ENCODE measurements around the gene BMERB1.
"Not testable (repeated sequence)": the region's sequence is repeated elsewhere in the genome, so short reads cannot be mapped to it uniquely, and the experiment has no call there.

BMERB1 gene

DNA sequence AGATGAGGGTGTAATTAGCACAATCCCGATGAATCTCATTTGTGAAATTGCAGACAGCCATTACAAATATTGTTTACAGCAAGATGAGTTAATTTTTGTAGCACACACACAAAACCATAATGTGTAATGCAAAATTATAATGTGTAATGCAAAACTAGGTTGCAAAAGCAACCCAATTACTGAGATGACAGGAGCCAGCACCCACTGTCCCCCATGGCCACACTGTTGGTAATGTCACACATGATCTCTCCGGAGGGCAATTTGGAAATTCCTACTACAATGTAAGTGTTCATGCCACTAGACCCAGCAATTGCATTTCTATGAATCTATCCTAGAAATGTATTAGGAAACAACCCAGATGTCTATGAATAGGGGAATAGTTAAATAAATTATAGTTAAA, 131.7 kb downstream of the BMERB1 start:
- TF ChIP-seq, protein P1, sequence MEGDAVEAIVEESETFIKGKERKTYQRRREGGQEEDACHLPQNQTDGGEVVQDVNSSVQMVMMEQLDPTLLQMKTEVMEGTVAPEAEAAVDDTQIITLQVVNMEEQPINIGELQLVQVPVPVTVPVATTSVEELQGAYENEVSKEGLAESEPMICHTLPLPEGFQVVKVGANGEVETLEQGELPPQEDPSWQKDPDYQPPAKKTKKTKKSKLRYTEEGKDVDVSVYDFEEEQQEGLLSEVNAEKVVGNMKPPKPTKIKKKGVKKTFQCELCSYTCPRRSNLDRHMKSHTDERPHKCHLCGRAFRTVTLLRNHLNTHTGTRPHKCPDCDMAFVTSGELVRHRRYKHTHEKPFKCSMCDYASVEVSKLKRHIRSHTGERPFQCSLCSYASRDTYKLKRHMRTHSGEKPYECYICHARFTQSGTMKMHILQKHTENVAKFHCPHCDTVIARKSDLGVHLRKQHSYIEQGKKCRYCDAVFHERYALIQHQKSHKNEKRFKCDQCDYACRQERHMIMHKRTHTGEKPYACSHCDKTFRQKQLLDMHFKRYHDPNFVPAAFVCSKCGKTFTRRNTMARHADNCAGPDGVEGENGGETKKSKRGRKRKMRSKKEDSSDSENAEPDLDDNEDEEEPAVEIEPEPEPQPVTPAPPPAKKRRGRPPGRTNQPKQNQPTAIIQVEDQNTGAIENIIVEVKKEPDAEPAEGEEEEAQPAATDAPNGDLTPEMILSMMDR (conservative IDR thresholded peaks at IDR 0.05; ENCODE audit: low read depth, low read length) = no peak
- H3K4me3 ChIP-seq (ENCODE audit: low read depth, low read length) = no peak overlapping the region
- DNase-seq (ENCODE audit: low read depth) = no peak

DNA sequence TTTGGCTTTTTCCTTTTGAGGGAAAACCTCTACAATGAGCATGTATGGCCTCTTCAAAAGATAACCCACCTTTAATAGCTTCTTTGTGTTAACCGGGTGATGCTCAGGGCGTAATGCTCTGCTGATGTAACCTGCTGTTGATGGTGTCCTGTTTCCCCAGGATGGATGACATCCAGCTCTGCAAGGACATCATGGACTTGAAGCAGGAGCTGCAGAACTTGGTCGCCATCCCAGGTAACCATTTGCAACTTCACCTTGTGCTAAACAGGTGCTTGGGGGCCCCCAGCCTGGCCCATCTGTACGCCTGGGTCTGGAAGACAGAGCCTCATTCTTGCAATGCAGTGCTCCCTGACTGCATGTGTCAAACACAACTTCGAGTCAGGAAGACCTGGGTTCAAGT, 133.4 kb downstream of the BMERB1 start:
- DNase-seq (ENCODE audit: low read depth) = no peak
- TF ChIP-seq, protein P1 (conservative IDR thresholded peaks at IDR 0.05; ENCODE audit: low read depth, low read length) = no peak
- H3K4me3 ChIP-seq (ENCODE audit: low read depth, low read length) = no peak overlapping the region

DNA sequence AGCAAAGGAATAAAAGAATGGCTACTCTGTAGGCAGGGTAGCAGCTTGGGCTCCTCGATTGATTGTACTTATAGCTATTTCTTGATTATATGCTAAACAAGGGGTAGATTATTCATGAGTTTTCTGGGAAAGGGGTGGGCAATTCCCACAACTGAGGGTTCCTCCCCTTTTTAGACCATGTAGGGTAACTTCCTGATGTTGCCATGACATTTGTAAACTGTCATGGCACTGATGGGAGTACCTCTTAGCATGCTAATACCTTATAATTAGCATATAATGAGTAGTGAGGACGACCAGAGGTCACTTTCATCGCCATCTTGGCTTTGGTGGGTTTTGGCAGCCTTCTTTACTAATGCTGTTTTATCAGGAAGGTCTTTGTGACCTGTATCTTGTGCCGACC, 136.3 kb downstream of the BMERB1 start:
- H3K4me3 ChIP-seq (ENCODE audit: low read depth, low read length) = not testable (repeated sequence)

DNA sequence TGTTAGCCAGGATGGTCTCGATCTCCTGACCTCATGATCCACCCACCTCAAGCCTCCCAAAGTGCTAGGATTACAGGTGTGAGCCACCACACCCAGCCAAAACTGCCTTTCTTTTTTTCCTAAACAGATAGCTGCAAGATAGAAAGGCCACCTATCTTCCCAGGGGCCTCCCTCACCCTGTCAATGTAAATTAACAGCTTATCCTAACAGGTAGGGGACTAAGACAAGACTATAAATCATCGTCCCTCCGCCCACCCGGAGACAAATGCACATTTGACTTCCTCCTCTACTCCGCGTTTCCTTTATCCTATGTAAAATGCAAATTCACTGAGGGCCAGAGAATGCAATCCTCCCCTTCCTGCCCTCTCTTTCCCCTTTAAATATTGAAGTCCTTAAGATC, 137.2 kb downstream of the BMERB1 start:
- no peak overlapping the region for H3K4me3 ChIP-seq (ENCODE audit: low read depth, low read length)

More for the DNA sequence above, 136.3 kb downstream of the BMERB1 start:
- DNase-seq (ENCODE audit: low read depth) = not testable (repeated sequence)

DNA sequence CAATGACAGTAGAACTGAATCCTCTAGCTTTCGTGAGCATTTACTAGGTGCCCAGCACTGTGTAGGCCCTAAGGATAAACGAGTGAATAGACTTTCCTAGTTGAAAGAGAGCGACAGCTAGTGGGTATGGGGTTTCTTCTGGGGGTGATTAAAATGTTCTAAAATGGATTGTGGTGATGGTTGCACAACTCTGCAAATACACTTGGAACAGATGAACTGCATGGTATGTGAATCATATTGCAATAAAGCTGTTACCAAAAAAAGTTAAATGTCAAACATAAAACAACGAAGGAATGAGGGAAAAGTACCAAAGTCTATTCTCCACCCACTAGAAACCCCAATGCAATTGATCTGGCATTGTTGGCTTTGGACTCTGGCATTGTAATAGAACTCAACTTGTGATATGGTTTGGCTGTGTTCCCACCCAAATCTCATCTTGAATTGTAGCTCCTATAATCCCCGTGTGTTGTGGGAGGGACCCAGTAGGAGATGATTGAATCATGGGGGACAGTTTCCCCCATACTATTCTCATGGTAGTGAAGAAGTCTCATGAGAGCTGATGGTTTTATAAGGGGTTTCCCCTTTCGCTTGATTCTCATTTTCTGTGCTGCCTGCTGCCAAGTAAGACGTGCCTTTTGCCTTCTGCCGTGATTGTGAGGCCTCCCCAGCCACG, 138.1 kb downstream of the BMERB1 start:
- TF ChIP-seq, protein P1 (conservative IDR thresholded peaks at IDR 0.05; ENCODE audit: low read depth, low read length) = peak; percentile 7
- DNase-seq (ENCODE audit: low read depth) = peak; percentile 84
- H3K4me3 ChIP-seq (ENCODE audit: low read depth, low read length) = no peak overlapping the region

More for the DNA sequence above, 137.2 kb downstream of the BMERB1 start:
- DNase-seq (ENCODE audit: low read depth) = no peak
- TF ChIP-seq, protein P1 (conservative IDR thresholded peaks at IDR 0.05; ENCODE audit: low read depth, low read length) = no peak

DNA sequence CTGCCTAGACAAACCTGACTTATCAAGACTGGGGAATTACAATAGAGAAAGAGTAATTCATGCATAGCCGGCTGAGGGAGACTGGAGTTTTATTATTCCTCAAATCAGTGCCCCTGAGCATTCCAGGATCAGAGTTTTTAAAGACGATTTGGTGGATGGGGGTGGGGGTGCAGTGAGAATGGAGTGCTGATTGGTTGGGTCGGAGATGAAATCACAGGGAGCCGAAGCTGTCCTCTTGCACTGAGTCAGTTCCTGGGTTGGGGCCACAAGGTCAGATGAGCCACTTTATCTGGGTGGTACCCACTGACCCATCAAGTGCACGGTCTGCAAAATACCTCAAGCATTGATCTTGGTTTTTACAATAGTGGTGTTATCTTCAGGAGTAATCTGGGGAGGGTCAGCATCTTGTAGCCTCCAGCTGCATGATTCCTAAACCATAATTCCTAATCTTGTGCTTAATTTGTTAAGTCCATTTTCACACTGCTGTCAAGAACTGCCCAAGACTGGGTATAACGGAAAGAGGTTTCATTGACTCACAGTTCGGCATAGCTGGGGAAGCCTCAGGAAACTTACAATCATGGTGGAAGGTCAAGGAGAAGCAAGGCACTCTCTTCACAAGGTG, 139.0 kb downstream of the BMERB1 start:
- H3K4me3 ChIP-seq (ENCODE audit: low read depth, low read length) = no peak overlapping the region
- TF ChIP-seq, protein P1 (conservative IDR thresholded peaks at IDR 0.05; ENCODE audit: low read depth, low read length) = no peak
- no peak for DNase-seq (ENCODE audit: low read depth)

DNA sequence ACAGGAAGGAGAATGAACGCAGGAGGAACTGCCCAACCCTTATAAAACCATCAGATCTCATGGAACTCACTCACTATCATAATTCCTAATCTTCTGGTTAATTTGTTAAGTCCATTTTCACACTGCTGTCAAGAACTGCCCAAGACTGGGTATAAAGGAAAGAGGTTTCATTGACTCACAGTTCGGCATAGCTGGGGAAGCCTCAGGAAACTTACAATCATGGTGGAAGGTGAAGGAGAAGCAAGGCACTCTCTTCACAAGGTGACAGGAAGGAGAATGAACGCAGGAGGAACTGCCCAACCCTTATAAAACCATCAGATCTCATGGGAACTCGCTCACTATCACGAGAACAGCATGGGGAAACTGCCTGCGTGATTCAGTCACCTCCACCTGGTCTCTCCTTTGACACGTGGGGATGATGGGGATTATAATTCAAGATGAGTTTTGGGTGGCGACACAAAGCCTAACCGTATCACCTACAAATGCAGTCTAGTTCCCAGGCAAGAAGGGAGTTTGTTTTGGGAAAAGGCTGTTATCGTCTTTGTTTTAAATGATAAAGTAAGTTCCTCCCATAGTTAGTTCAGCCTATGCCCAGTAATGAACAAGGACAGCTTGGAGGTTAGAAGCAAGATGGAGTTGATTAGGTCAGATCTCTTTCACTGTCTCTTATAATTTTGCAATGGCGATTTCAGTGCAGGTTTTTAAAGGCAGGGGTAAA, 139.7 kb downstream of the BMERB1 start:
- DNase-seq (ENCODE audit: low read depth); H3K4me3 ChIP-seq (ENCODE audit: low read depth, low read length): not testable (repeated sequence)

DNA sequence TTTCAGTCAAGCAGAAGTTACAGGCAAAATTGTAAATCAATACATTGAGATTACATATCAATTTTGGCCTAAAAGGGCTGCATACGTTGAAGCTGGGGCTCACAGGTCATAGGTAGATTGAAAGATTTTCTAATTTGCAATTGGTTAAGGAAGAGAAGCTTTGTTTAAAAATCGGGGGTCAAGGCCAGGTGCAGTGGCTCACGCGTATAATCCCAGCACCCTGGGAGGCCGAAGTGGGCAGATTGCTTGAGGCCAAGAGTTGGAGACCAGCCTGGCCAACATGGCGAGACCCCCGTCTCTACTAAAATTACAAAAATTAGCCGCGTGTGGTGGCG, 140.2 kb downstream of the BMERB1 start:
- H3K4me3 ChIP-seq (ENCODE audit: low read depth, low read length) = no peak overlapping the region
- DNase-seq (ENCODE audit: low read depth) = no peak

More for the DNA sequence above, 140.2 kb downstream of the BMERB1 start:
- TF ChIP-seq, protein P1 (conservative IDR thresholded peaks at IDR 0.05; ENCODE audit: low read depth, low read length) = no peak
